Central memory CD4-positive, alpha-beta T cell (primary cell): ENCODE results near the gene NLRC5.
"Not testable (repeated sequence)": the region's sequence is repeated elsewhere in the genome, so short reads cannot be mapped to it uniquely, and the experiment has no call there.

Experiments used
- DNase-seq: peaks from one replicate; pipeline ENCODE4 v3.0.0; 2022

Gene NLRC5

GRCh38 chr16:57054338-57054737, 65.0 kb downstream of the NLRC5 start:
- no peak for DNase-seq

- DNase-seq, result no peak
These were observed 65.4 kb downstream of the NLRC5 start for GRCh38 chr16:57054771-57055170.

- DNase-seq, result no peak
These were observed 66.3 kb downstream of the NLRC5 start for GRCh38 chr16:57055671-57056070.

- no peak for DNase-seq
These were observed 69.0 kb downstream of the NLRC5 start for GRCh38 chr16:57058291-57058861.

- DNase-seq, result no peak
These were observed 71.1 kb downstream of the NLRC5 start for GRCh38 chr16:57060323-57061083.

GRCh38 chr16:57061084-57061905, 71.9 kb downstream of the NLRC5 start:
- no peak for DNase-seq

- DNase-seq, result no peak
These were observed 73.0 kb downstream of the NLRC5 start for GRCh38 chr16:57062329-57062728.

GRCh38 chr16:57063189-57063588, 73.8 kb downstream of the NLRC5 start:
- DNase-seq, result not testable (repeated sequence)

GRCh38 chr16:57064995-57065394, 75.6 kb downstream of the NLRC5 start:
- no peak for DNase-seq

- no peak for DNase-seq
These were observed 77.3 kb downstream of the NLRC5 start for GRCh38 chr16:57066625-57067024.

- DNase-seq, result no peak
These were observed 78.0 kb downstream of the NLRC5 start for GRCh38 chr16:57067347-57067746.

GRCh38 chr16:57069053-57069452, 79.7 kb downstream of the NLRC5 start:
- no peak for DNase-seq

GRCh38 chr16:57069635-57070370, 80.4 kb downstream of the NLRC5 start:
- DNase-seq, result no peak

- no peak for DNase-seq
These were observed 81.1 kb downstream of the NLRC5 start for GRCh38 chr16:57070424-57070823.

GRCh38 chr16:57071081-57071732, 81.8 kb downstream of the NLRC5 start:
- DNase-seq, result not testable (repeated sequence)

- DNase-seq, result no peak
These were observed 82.7 kb downstream of the NLRC5 start for GRCh38 chr16:57071831-57072582.

GRCh38 chr16:57072616-57073275, 83.4 kb downstream of the NLRC5 start:
- DNase-seq, result no peak

GRCh38 chr16:57077714-57078113, 88.4 kb downstream of the NLRC5 start:
- DNase-seq, result no peak

GRCh38 chr16:57081744-57082143, 92.4 kb downstream of the NLRC5 start:
- DNase-seq, result no peak

GRCh38 chr16:57082664-57083063, 93.3 kb downstream of the NLRC5 start:
- no peak for DNase-seq

- no peak for DNase-seq
These were observed 94.2 kb downstream of the NLRC5 start for GRCh38 chr16:57083485-57084126.
